Measurements from ENCODE around the gene CA5A. TPM values are rescaled to one million over a fixed set of nuclear protein-coding genes. Genes with fewer than 3 reads are reported as not detected.

The CA5A gene
- total RNA-seq, 6 experiments from 2014 or later: not detected

GRCh38 chr16:87853411-87854052, 82.8 kb downstream of the CA5A start:
- H3K27me3 Mint-ChIP-seq (ENCODE audit: insufficient read depth): peaks cover 3% of the 10 kb centered on the region
- H3K27ac Mint-ChIP-seq: peak overlapping the region; percentile 89
- H3K4me1 Mint-ChIP-seq (ENCODE audit: low read depth): peaks cover 36% of the 10 kb centered on the region
- peak; percentile 88 for DNase-seq
- peak overlapping the region; percentile 76 for H3K4me3 Mint-ChIP-seq
- no peaks in the 10 kb centered on the region for H3K9me3 Mint-ChIP-seq
- H3K36me3 Mint-ChIP-seq (ENCODE audit: low read depth): peaks cover 4% of the 10 kb centered on the region
- TF ChIP-seq CTCF (IDR thresholded peaks at IDR 0.05): no peak

DNA sequence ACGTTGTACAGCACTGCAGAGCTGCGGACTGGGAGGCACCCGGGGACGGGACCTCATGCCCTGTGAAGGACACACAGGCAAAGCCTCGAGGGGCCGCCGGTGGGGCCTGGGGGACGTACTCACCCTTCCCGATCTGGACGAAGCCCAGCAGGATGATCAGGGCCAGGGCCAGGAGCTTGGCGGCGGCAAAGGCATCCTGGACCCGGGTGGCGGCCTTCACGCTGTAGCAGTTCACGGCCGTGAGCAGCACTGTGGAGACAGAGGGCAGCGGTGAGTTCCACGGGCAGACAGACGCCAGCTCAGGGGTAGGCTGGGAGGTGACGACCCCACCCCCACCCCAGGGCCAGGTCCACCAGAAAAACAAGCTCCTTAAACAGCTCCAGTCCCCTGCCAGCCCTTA, 84.7 kb downstream of the CA5A start:
- H3K27me3 Mint-ChIP-seq (ENCODE audit: insufficient read depth): peaks cover 3% of the 10 kb centered on the region
- DNase-seq: no peak
- no peak overlapping the region for H3K4me3 Mint-ChIP-seq

GRCh38 chr16:87851141-87851587, 85.2 kb downstream of the CA5A start:
- H3K4me1 Mint-ChIP-seq (ENCODE audit: low read depth): peaks cover 26% of the 10 kb centered on the region
- no peak overlapping the region; the same call in 1 of the 2 replicates for H3K27ac Mint-ChIP-seq
- no peak for TF ChIP-seq CTCF (IDR thresholded peaks at IDR 0.05)
- peaks cover 4% of the 10 kb centered on the region for H3K36me3 Mint-ChIP-seq (ENCODE audit: low read depth)
- DNase-seq: no peak
- no peak overlapping the region for H3K4me3 Mint-ChIP-seq
- peaks cover 3% of the 10 kb centered on the region for H3K27me3 Mint-ChIP-seq (ENCODE audit: insufficient read depth)
- no peaks in the 10 kb centered on the region for H3K9me3 Mint-ChIP-seq

More for the DNA sequence above, 84.7 kb downstream of the CA5A start:
- Mint-ChIP-seq H3K36me3 (ENCODE audit: low read depth) (peaks cover 4% of the 10 kb centered on the region), H3K27ac (no peak overlapping the region), H3K9me3 (no peaks in the 10 kb centered on the region), H3K4me1 (ENCODE audit: low read depth) (peaks cover 26% of the 10 kb centered on the region)
- 0 out of 2 replicates have a peak, but pooled peaks have one; percentile 12 for TF ChIP-seq CTCF (IDR thresholded peaks at IDR 0.05)

- peaks cover 3% of the 10 kb centered on the region for H3K27me3 Mint-ChIP-seq (ENCODE audit: insufficient read depth)
- peak; percentile 98 for TF ChIP-seq CTCF (IDR thresholded peaks at IDR 0.05)
- H3K4me3 Mint-ChIP-seq: no peak overlapping the region
- H3K36me3 Mint-ChIP-seq (ENCODE audit: low read depth): peaks cover 4% of the 10 kb centered on the region
- no peak for DNase-seq
- peaks cover 26% of the 10 kb centered on the region for H3K4me1 Mint-ChIP-seq (ENCODE audit: low read depth)
- H3K9me3 Mint-ChIP-seq: no peaks in the 10 kb centered on the region
- no peak overlapping the region; the same call in 1 of the 2 replicates for H3K27ac Mint-ChIP-seq
Observed at GRCh38 chr16:87850009-87851006, 86.0 kb downstream of the CA5A start.

DNA sequence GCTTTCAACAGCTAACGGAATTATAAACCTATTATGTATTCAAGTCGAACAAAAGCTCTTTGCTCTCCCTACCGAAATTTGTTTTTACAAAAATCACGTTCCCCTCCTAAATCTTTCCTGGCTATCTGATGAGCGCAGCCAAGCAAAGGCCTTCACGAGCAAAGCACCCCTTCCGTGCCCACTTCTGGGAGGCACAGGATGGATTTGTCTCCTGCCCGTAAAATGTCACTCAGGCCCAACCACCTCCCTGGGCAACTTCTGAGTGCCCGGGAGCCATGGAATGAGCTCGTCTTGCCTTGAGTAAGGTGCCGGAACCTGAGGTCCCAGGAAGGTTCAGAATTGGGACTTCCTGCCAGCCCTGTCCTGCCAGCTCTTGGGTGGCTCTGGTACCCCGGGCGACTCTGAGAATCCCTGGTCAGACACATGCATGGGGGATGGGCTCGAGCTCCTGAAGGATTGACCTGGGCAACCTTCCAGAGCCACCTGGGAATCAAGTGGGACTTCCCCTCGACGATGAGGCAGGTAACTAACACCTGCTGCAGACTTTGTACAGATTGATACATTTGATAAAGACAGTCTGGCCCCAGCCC, 86.8 kb downstream of the CA5A start:
- DNase-seq: no peak
- Mint-ChIP-seq H3K9me3 (no peaks in the 10 kb centered on the region), H3K36me3 (ENCODE audit: low read depth) (peaks cover 4% of the 10 kb centered on the region), H3K27me3 (ENCODE audit: insufficient read depth) (peaks cover 3% of the 10 kb centered on the region), H3K4me1 (ENCODE audit: low read depth) (peaks cover 30% of the 10 kb centered on the region), H3K4me3 (no peak overlapping the region), H3K27ac (no peak overlapping the region; the same call in 1 of the 2 replicates)
- no peak for TF ChIP-seq CTCF (IDR thresholded peaks at IDR 0.05)

Data from HFFc6 (cell line).